C4-2B (cell line): ENCODE measurements around the gene IQSEC2.

ENCODE experiments used
- CTCF ChIP-seq: fragments of 450-650 bp; conservative IDR thresholded peaks from 2 replicates; pipeline ENCODE4 v1.5.1; 2017; ENCODE audit warnings: mild to moderate bottlenecking
- ZFX ChIP-seq: fragments of 450-650 bp; IDR thresholded peaks from 2 replicates; pipeline ENCODE4 v1.6.1; 2017

GRCh38 chrX:53283567-53283966, 2.2 kb upstream of the IQSEC2 start:
- TF ChIP-seq CTCF (no peak), ZFX (no peak)
